GM12875 (cell line): ENCODE data around the gene UQCR10.

Experiments used
- H3K4me3 ChIP-seq: one replicate; pipeline ENCODE4 v1.5.1; 2011; ENCODE audit warnings: low read depth, low read length, control low read depth
- CTCF ChIP-seq: IDR thresholded peaks from 2 replicates; pipeline ENCODE4 v1.5.1; 2011; ENCODE audit warnings: low read depth, mild to moderate bottlenecking, control low read depth, inconsistent platforms, low read length, moderate library complexity, borderline replicate concordance; ENCODE audit not compliant: insufficient read depth

Gene UQCR10

GRCh38 chr22:29787371-29787980 is 20.3 kb downstream of the UQCR10 start:
- no peak overlapping the region for H3K4me3 ChIP-seq
- TF ChIP-seq CTCF: no peak

- H3K4me3 ChIP-seq: no peak overlapping the region
- TF ChIP-seq CTCF: no peak
These were observed 21.4 kb downstream of the UQCR10 start for GRCh38 chr22:29788339-29789279.

GRCh38 chr22:29790061-29790460 is 22.9 kb downstream of the UQCR10 start:
- no peak overlapping the region for H3K4me3 ChIP-seq
- TF ChIP-seq CTCF: no peak

- TF ChIP-seq CTCF: no peak
- no peak overlapping the region for H3K4me3 ChIP-seq
These were observed 26.2 kb downstream of the UQCR10 start for GRCh38 chr22:29793396-29793795.

- H3K4me3 ChIP-seq: no peak overlapping the region
- no peak for TF ChIP-seq CTCF
These were observed 28.5 kb downstream of the UQCR10 start for GRCh38 chr22:29795663-29796062.

- no peak overlapping the region for H3K4me3 ChIP-seq
- no peak for TF ChIP-seq CTCF
These were observed 30.2 kb downstream of the UQCR10 start for GRCh38 chr22:29797351-29797750.

- no peak overlapping the region for H3K4me3 ChIP-seq
- no peak for TF ChIP-seq CTCF
These were observed 31.1 kb downstream of the UQCR10 start for GRCh38 chr22:29798318-29798717.
